Measurements from ENCODE around the gene MED16.
"Not testable (repeated sequence)": the region's sequence is repeated elsewhere in the genome, so short reads cannot be mapped to it uniquely, and the experiment has no call there.

MED16 gene

GRCh38 chr19:911197-912033 lies 18.4 kb upstream of the MED16 start:
- DNase-seq (ENCODE audit: low read depth in 1 of 2, low spot score in 1 of 2): no peak

GRCh38 chr19:907183-907853 lies 14.3 kb upstream of the MED16 start:
- no peak for DNase-seq (ENCODE audit: low read depth in 1 of 2, low spot score in 1 of 2)

GRCh38 chr19:906480-906879 lies 13.5 kb upstream of the MED16 start:
- DNase-seq (ENCODE audit: low read depth in 1 of 2, low spot score in 1 of 2): no peak

- DNase-seq (ENCODE audit: low read depth in 1 of 2, low spot score in 1 of 2): no peak
These were observed 11.6 kb upstream of the MED16 start for GRCh38 chr19:904545-904944.

- no peak for DNase-seq (ENCODE audit: low read depth in 1 of 2, low spot score in 1 of 2)
These were observed 10.3 kb upstream of the MED16 start for GRCh38 chr19:903266-903797.

- no peak for DNase-seq (ENCODE audit: low read depth in 1 of 2, low spot score in 1 of 2)
These were observed 9.6 kb upstream of the MED16 start for GRCh38 chr19:902446-903226.

GRCh38 chr19:902093-902370 lies 9.0 kb upstream of the MED16 start:
- DNase-seq (ENCODE audit: low read depth in 1 of 2, low spot score in 1 of 2): no peak

- no peak for DNase-seq (ENCODE audit: low read depth in 1 of 2, low spot score in 1 of 2)
These were observed 8.5 kb upstream of the MED16 start for GRCh38 chr19:901216-902092.

GRCh38 chr19:900302-901111 lies 7.5 kb upstream of the MED16 start:
- DNase-seq (ENCODE audit: low read depth in 1 of 2, low spot score in 1 of 2): no peak

- no peak for DNase-seq (ENCODE audit: low read depth in 1 of 2, low spot score in 1 of 2)
These were observed 7.0 kb upstream of the MED16 start for GRCh38 chr19:900043-900301.

- no peak for DNase-seq (ENCODE audit: low read depth in 1 of 2, low spot score in 1 of 2)
These were observed 6.5 kb upstream of the MED16 start for GRCh38 chr19:899336-900042.

GRCh38 chr19:898663-899062 lies 5.7 kb upstream of the MED16 start:
- no peak for DNase-seq (ENCODE audit: low read depth in 1 of 2, low spot score in 1 of 2)

GRCh38 chr19:897442-898039 lies 4.6 kb upstream of the MED16 start:
- DNase-seq (ENCODE audit: low read depth in 1 of 2, low spot score in 1 of 2): no peak

GRCh38 chr19:896999-897398 lies 4.0 kb upstream of the MED16 start:
- DNase-seq (ENCODE audit: low read depth in 1 of 2, low spot score in 1 of 2): no peak

GRCh38 chr19:896434-896833 lies 3.4 kb upstream of the MED16 start:
- no peak for DNase-seq (ENCODE audit: low read depth in 1 of 2, low spot score in 1 of 2)

- DNase-seq (ENCODE audit: low read depth in 1 of 2, low spot score in 1 of 2): no peak
These were observed 619 bp downstream of the MED16 start for GRCh38 chr19:892243-892893.

GRCh38 chr19:891421-892200 lies 1.4 kb downstream of the MED16 start:
- DNase-seq (ENCODE audit: low read depth in 1 of 2, low spot score in 1 of 2): not testable (repeated sequence)

GRCh38 chr19:890831-891230 lies 2.2 kb downstream of the MED16 start:
- DNase-seq (ENCODE audit: low read depth in 1 of 2, low spot score in 1 of 2): no peak

Data from activated CD4-positive, alpha-beta T cell treated with anti-CD3 and anti-CD28 coated beads, Interleukin-2, amount 50 U/mL, for 24 hours (primary cell).